ENCODE results near the gene SMTN. TPM values are rescaled to one million over a fixed set of nuclear protein-coding genes. Genes with fewer than 3 reads are reported as not detected.

The SMTN gene
- total and polyA plus RNA-seq, 2 donors (not counting 3 experiments of a cell fraction or from before 2014, with no cell fraction given): 59.0 to 197 TPM

DNA sequence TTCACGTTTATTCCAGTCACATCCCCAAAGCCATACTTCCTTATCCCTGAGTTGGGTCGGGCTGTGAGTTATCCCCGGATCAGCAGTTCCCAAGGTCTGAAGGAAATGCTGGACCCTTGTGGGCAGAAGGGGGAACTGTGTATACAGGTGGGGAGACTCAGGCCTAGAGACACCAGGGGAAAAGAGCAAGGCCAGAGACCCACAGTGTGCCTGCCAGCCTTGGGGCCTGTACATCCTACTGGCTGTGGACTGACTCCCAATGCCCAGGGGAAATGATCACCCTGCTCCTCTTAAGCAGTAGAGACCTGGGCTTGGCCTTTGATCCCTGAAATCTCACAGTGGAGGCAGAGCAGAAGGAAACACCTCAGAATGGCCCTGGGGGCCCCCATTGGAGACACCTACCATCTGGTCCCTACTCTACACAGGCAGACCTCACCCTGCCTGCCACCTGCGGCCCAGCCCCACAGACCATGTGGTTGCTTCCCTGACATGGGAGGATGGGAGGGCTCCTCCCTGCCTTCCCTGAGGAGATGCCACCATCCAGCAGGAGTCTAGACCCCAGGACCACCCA, 25.0 kb downstream of the SMTN start:
- no peak for FAIRE-seq
- no peak overlapping the region for H3K4me3 ChIP-seq (replicated peaks in 1 of 3; ENCODE audit: insufficient read depth in 1 of 3, low read depth in 1 of 3, low read length in 3 of 3)
- H2AFZ ChIP-seq (ENCODE audit: low read depth, low read length): no peak overlapping the region
- H4K20me1 ChIP-seq (replicated peaks; ENCODE audit: control insufficient read depth, extremely low read depth, insufficient read depth, low read length): no peaks in the 10 kb centered on the region
- peaks cover 11% of the 10 kb centered on the region for H3K4me1 ChIP-seq (ENCODE audit: control insufficient read depth, extremely low read depth, insufficient read depth, low read length)
- BruUV-seq (replicated peaks): no TSS peak
- DNase-seq (ENCODE audit: low read depth, low spot score): no peak
- H3K4me2 ChIP-seq (ENCODE audit: insufficient read depth, low read length): no peak overlapping the region
- ChIA-PET CTCF (interaction anchor here (1.1 to 7.5 kb wide), 6 partner anchors 11 to 166 kb away, joined by 3 to 231 read pairs (median 40); partner anchors contain the start of gene RNF185), POLR2A (no interaction called here)
- no peak overlapping the region for H3K27ac ChIP-seq (ENCODE audit: insufficient read depth, low read depth, low read length)
- intact Hi-C loops (cut with micrococcal nuclease): no loop called here
- H3K79me2 ChIP-seq (ENCODE audit: control insufficient read depth, insufficient read depth, low read length): no peaks in the 10 kb centered on the region
- H3K9me3 ChIP-seq (replicated peaks; ENCODE audit: control insufficient read depth, insufficient read depth, low read length): no peaks in the 10 kb centered on the region
- TF ChIP-seq MYC (IDR thresholded peaks at IDR 0.05; ENCODE audit: low read depth, low read length): no peak
- TF ChIP-seq, protein P1, sequence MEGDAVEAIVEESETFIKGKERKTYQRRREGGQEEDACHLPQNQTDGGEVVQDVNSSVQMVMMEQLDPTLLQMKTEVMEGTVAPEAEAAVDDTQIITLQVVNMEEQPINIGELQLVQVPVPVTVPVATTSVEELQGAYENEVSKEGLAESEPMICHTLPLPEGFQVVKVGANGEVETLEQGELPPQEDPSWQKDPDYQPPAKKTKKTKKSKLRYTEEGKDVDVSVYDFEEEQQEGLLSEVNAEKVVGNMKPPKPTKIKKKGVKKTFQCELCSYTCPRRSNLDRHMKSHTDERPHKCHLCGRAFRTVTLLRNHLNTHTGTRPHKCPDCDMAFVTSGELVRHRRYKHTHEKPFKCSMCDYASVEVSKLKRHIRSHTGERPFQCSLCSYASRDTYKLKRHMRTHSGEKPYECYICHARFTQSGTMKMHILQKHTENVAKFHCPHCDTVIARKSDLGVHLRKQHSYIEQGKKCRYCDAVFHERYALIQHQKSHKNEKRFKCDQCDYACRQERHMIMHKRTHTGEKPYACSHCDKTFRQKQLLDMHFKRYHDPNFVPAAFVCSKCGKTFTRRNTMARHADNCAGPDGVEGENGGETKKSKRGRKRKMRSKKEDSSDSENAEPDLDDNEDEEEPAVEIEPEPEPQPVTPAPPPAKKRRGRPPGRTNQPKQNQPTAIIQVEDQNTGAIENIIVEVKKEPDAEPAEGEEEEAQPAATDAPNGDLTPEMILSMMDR (IDR thresholded peaks at IDR 0.05; ENCODE audit: extremely low read depth in 1 of 2, insufficient read depth in 1 of 2, low read depth in 1 of 2, low read length in 2 of 2): peak in 1 of 2 donors; percentile 7
- peaks cover 4 to 12% of the 10 kb centered on the region in 2 experiments for H3K36me3 ChIP-seq (ENCODE audit: control insufficient read depth in 2 of 2, extremely low read depth in 1 of 2, insufficient read depth in 2 of 2, low read length in 2 of 2)
- H3K9me1 ChIP-seq (replicated peaks; ENCODE audit: control insufficient read depth, extremely low read depth, insufficient read depth, low read length): no peaks in the 10 kb centered on the region
- H3K27me3 ChIP-seq (ENCODE audit: control insufficient read depth in 2 of 2, insufficient read depth in 2 of 2, low read length in 2 of 2): no peaks in the 10 kb centered on the region
- no peak overlapping the region for H3K9ac ChIP-seq (replicated peaks; ENCODE audit: extremely low read depth, insufficient read depth, low read length)
- dilution Hi-C loops (cut with MboI; ENCODE audit: extremely low pct_ligation_motif_present, low sequenced_read_pairs): no loop called here

- no peak for FAIRE-seq
- intact Hi-C loops (cut with micrococcal nuclease) (loop anchor here (1.0 kb wide), 5 partner anchors 17 to 166 kb away; no protein-coding TSS in a partner anchor), dilution Hi-C loops (cut with MboI; ENCODE audit: extremely low pct_ligation_motif_present, low sequenced_read_pairs) (no loop called here)
- no peaks in the 10 kb centered on the region for H3K9me1 ChIP-seq (replicated peaks; ENCODE audit: control insufficient read depth, extremely low read depth, insufficient read depth, low read length)
- H3K79me2 ChIP-seq (ENCODE audit: control insufficient read depth, insufficient read depth, low read length): no peaks in the 10 kb centered on the region
- TF ChIP-seq, protein P2, sequence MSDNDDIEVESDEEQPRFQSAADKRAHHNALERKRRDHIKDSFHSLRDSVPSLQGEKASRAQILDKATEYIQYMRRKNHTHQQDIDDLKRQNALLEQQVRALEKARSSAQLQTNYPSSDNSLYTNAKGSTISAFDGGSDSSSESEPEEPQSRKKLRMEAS (IDR thresholded peaks at IDR 0.05; ENCODE audit: insufficient read depth, insufficient read length): no peak
- no peak for TF ChIP-seq FOS (IDR thresholded peaks at IDR 0.05; ENCODE audit: borderline replicate concordance, insufficient read depth, low read length)
- TF ChIP-seq JUN (IDR thresholded peaks at IDR 0.05; ENCODE audit: borderline replicate concordance, insufficient read depth, insufficient read length, low read depth): no peak
- TF ChIP-seq MYC (IDR thresholded peaks at IDR 0.05; ENCODE audit: low read depth, low read length): no peak
- TF ChIP-seq, protein P1 (IDR thresholded peaks at IDR 0.05; ENCODE audit: extremely low read depth in 1 of 2, insufficient read depth in 1 of 2, low read depth in 1 of 2, low read length in 2 of 2): no peak
- no peak for TF ChIP-seq POLR2AphosphoS5 (IDR thresholded peaks at IDR 0.05; ENCODE audit: insufficient read depth, low read depth, low read length)
- TF ChIP-seq EZH2 (IDR thresholded peaks at IDR 0.05; ENCODE audit: borderline replicate concordance, low read depth, low read length, severe bottlenecking): no peak
- no peak for TF ChIP-seq GATA2 (IDR thresholded peaks at IDR 0.05; ENCODE audit: insufficient read depth, insufficient read length, low read depth, low read length)
- no peak for TF ChIP-seq POLR2A (IDR thresholded peaks at IDR 0.05; ENCODE audit: low read depth, low read length)
- peak overlapping the region; percentile 10 to 85 (median 60) for H3K4me3 ChIP-seq (replicated peaks in 1 of 3; ENCODE audit: insufficient read depth in 1 of 3, low read depth in 1 of 3, low read length in 3 of 3)
- ChIA-PET CTCF (interaction anchor here (0.7 to 7.5 kb wide), 19 partner anchors 9 to 186 kb away, joined by 3 to 231 read pairs (median 7); partner anchors contain the start of genes MORC2, PIK3IP1, PLA2G3 and RNF185), POLR2A (no interaction called here)
- peak overlapping the region; percentile 60 for H3K4me2 ChIP-seq (ENCODE audit: insufficient read depth, low read length)
- H3K27me3 ChIP-seq (ENCODE audit: control insufficient read depth in 2 of 2, insufficient read depth in 2 of 2, low read length in 2 of 2): no peaks in the 10 kb centered on the region
- H3K9me3 ChIP-seq (replicated peaks; ENCODE audit: control insufficient read depth, insufficient read depth, low read length): no peaks in the 10 kb centered on the region
- H4K20me1 ChIP-seq (replicated peaks; ENCODE audit: control insufficient read depth, extremely low read depth, insufficient read depth, low read length): no peaks in the 10 kb centered on the region
- peak overlapping the region; percentile 64 for H3K27ac ChIP-seq (ENCODE audit: insufficient read depth, low read depth, low read length)
- no TSS peak for BruUV-seq (replicated peaks)
- peak overlapping the region; percentile 70 for H3K9ac ChIP-seq (replicated peaks; ENCODE audit: extremely low read depth, insufficient read depth, low read length)
- H3K4me1 ChIP-seq (ENCODE audit: control insufficient read depth, extremely low read depth, insufficient read depth, low read length): peaks cover 11% of the 10 kb centered on the region
- DNase-seq (ENCODE audit: low read depth, low spot score): no peak
- H3K36me3 ChIP-seq (ENCODE audit: control insufficient read depth in 2 of 2, extremely low read depth in 1 of 2, insufficient read depth in 2 of 2, low read length in 2 of 2): peaks cover 4 to 9% of the 10 kb centered on the region in 2 experiments
- peak overlapping the region; percentile 79 for H2AFZ ChIP-seq (ENCODE audit: low read depth, low read length)
Observed at GRCh38 chr22:31106731-31107177, 25.6 kb downstream of the SMTN start.
